ENCODE measurements around the gene NPSR1.

NPSR1 gene

GRCh38 chr7:34821932-34822558, 164.0 kb downstream of the NPSR1 start:
- DNase-seq (ENCODE audit: insufficient read length) (no peak), FAIRE-seq (no peak)
- TF ChIP-seq POLR2A (IDR thresholded peaks at IDR 0.05; ENCODE audit: low read depth, low read length) (no peak), POLR2AphosphoS5 (IDR thresholded peaks at IDR 0.05; ENCODE audit: low read depth, low read length) (no peak), TAF1 (IDR thresholded peaks at IDR 0.05; ENCODE audit: borderline replicate concordance, low read depth, low read length) (no peak)

GRCh38 chr7:34823650-34824258, 165.7 kb downstream of the NPSR1 start:
- DNase-seq (ENCODE audit: insufficient read length) (peak; percentile 23), FAIRE-seq (no peak)
- TF ChIP-seq POLR2A (IDR thresholded peaks at IDR 0.05; ENCODE audit: low read depth, low read length) (no peak), POLR2AphosphoS5 (IDR thresholded peaks at IDR 0.05; ENCODE audit: low read depth, low read length) (no peak), TAF1 (IDR thresholded peaks at IDR 0.05; ENCODE audit: borderline replicate concordance, low read depth, low read length) (no peak)

- TF ChIP-seq POLR2AphosphoS5 (IDR thresholded peaks at IDR 0.05; ENCODE audit: low read depth, low read length): no peak
- no peak for TF ChIP-seq TAF1 (IDR thresholded peaks at IDR 0.05; ENCODE audit: borderline replicate concordance, low read depth, low read length)
- TF ChIP-seq POLR2A (IDR thresholded peaks at IDR 0.05; ENCODE audit: low read depth, low read length): no peak
- FAIRE-seq (no peak), DNase-seq (ENCODE audit: insufficient read length) (no peak)
Measured at GRCh38 chr7:34825221-34825620, 167.2 kb downstream of the NPSR1 start.

GRCh38 chr7:34830390-34830789, 172.4 kb downstream of the NPSR1 start:
- TF ChIP-seq POLR2A (IDR thresholded peaks at IDR 0.05; ENCODE audit: low read depth, low read length) (no peak), TAF1 (IDR thresholded peaks at IDR 0.05; ENCODE audit: borderline replicate concordance, low read depth, low read length) (no peak), POLR2AphosphoS5 (IDR thresholded peaks at IDR 0.05; ENCODE audit: low read depth, low read length) (no peak)
- DNase-seq (ENCODE audit: insufficient read length): no peak
- no peak for FAIRE-seq

- no peak for FAIRE-seq
- no peak for DNase-seq (ENCODE audit: insufficient read length)
- no peak for TF ChIP-seq POLR2AphosphoS5 (IDR thresholded peaks at IDR 0.05; ENCODE audit: low read depth, low read length)
- TF ChIP-seq POLR2A (IDR thresholded peaks at IDR 0.05; ENCODE audit: low read depth, low read length): no peak
- no peak for TF ChIP-seq TAF1 (IDR thresholded peaks at IDR 0.05; ENCODE audit: borderline replicate concordance, low read depth, low read length)
Measured at GRCh38 chr7:34831436-34831835, 173.4 kb downstream of the NPSR1 start.

GRCh38 chr7:34832020-34832419, 174.0 kb downstream of the NPSR1 start:
- no peak for DNase-seq (ENCODE audit: insufficient read length)
- no peak for FAIRE-seq
- no peak for TF ChIP-seq TAF1 (IDR thresholded peaks at IDR 0.05; ENCODE audit: borderline replicate concordance, low read depth, low read length)
- TF ChIP-seq POLR2AphosphoS5 (IDR thresholded peaks at IDR 0.05; ENCODE audit: low read depth, low read length): no peak
- no peak for TF ChIP-seq POLR2A (IDR thresholded peaks at IDR 0.05; ENCODE audit: low read depth, low read length)

GRCh38 chr7:34835901-34836600, 178.0 kb downstream of the NPSR1 start:
- TF ChIP-seq POLR2A (IDR thresholded peaks at IDR 0.05; ENCODE audit: low read depth, low read length) (no peak), POLR2AphosphoS5 (IDR thresholded peaks at IDR 0.05; ENCODE audit: low read depth, low read length) (no peak), TAF1 (IDR thresholded peaks at IDR 0.05; ENCODE audit: borderline replicate concordance, low read depth, low read length) (no peak)
- no peak for DNase-seq (ENCODE audit: insufficient read length)
- no peak for FAIRE-seq

GRCh38 chr7:34837316-34837715, 179.3 kb downstream of the NPSR1 start:
- FAIRE-seq (no peak), DNase-seq (ENCODE audit: insufficient read length) (no peak)
- no peak for TF ChIP-seq POLR2A (IDR thresholded peaks at IDR 0.05; ENCODE audit: low read depth, low read length)
- no peak for TF ChIP-seq TAF1 (IDR thresholded peaks at IDR 0.05; ENCODE audit: borderline replicate concordance, low read depth, low read length)
- no peak for TF ChIP-seq POLR2AphosphoS5 (IDR thresholded peaks at IDR 0.05; ENCODE audit: low read depth, low read length)

- no peak for DNase-seq (ENCODE audit: insufficient read length)
- TF ChIP-seq POLR2A (IDR thresholded peaks at IDR 0.05; ENCODE audit: low read depth, low read length) (no peak), TAF1 (IDR thresholded peaks at IDR 0.05; ENCODE audit: borderline replicate concordance, low read depth, low read length) (no peak), POLR2AphosphoS5 (IDR thresholded peaks at IDR 0.05; ENCODE audit: low read depth, low read length) (no peak)
- no peak for FAIRE-seq
Measured at GRCh38 chr7:34837801-34838201, 179.8 kb downstream of the NPSR1 start.

GRCh38 chr7:34838329-34838728, 180.3 kb downstream of the NPSR1 start:
- FAIRE-seq (no peak), DNase-seq (ENCODE audit: insufficient read length) (no peak)
- no peak for TF ChIP-seq TAF1 (IDR thresholded peaks at IDR 0.05; ENCODE audit: borderline replicate concordance, low read depth, low read length)
- no peak for TF ChIP-seq POLR2AphosphoS5 (IDR thresholded peaks at IDR 0.05; ENCODE audit: low read depth, low read length)
- TF ChIP-seq POLR2A (IDR thresholded peaks at IDR 0.05; ENCODE audit: low read depth, low read length): no peak

GRCh38 chr7:34839645-34840044, 181.6 kb downstream of the NPSR1 start:
- TF ChIP-seq TAF1 (IDR thresholded peaks at IDR 0.05; ENCODE audit: borderline replicate concordance, low read depth, low read length): no peak
- TF ChIP-seq POLR2A (IDR thresholded peaks at IDR 0.05; ENCODE audit: low read depth, low read length): no peak
- TF ChIP-seq POLR2AphosphoS5 (IDR thresholded peaks at IDR 0.05; ENCODE audit: low read depth, low read length): no peak
- DNase-seq (ENCODE audit: insufficient read length) (no peak), FAIRE-seq (no peak)
